ENCODE measurements around the gene ANOS1.
"Not testable (repeated sequence)": the region's sequence is repeated elsewhere in the genome, so short reads cannot be mapped to it uniquely, and the experiment has no call there.

ANOS1 gene

GRCh38 chrX:8731559-8732395, at the start of gene ANOS1:
TSS of gene ANOS1 (minus strand) at chrX:8732137. CDS start at chrX:8732036, 101 bp downstream.
- no peak for FAIRE-seq

GRCh38 chrX:8773117-8773516, 41.2 kb upstream of the ANOS1 start:
- FAIRE-seq = no peak

GRCh38 chrX:8760021-8760420, 28.1 kb upstream of the ANOS1 start:
- no peak for FAIRE-seq

GRCh38 chrX:8758706-8759105, 26.8 kb upstream of the ANOS1 start:
- FAIRE-seq = not testable (repeated sequence)

- not testable (repeated sequence) for FAIRE-seq
Observed at GRCh38 chrX:8757609-8758389, 25.9 kb upstream of the ANOS1 start.

GRCh38 chrX:8755813-8756212, 23.9 kb upstream of the ANOS1 start:
- no peak for FAIRE-seq

GRCh38 chrX:8755116-8755515, 23.2 kb upstream of the ANOS1 start:
- FAIRE-seq = no peak

GRCh38 chrX:8749697-8750096, 17.8 kb upstream of the ANOS1 start:
- no peak for FAIRE-seq

GRCh38 chrX:8748855-8749254, 16.9 kb upstream of the ANOS1 start:
- no peak for FAIRE-seq

GRCh38 chrX:8743126-8743732, 11.3 kb upstream of the ANOS1 start:
- no peak for FAIRE-seq

GRCh38 chrX:8741981-8742380, 10.0 kb upstream of the ANOS1 start:
- FAIRE-seq = no peak

- FAIRE-seq = peak; percentile 81
Observed at GRCh38 chrX:8738588-8739189, 6.8 kb upstream of the ANOS1 start.

- FAIRE-seq = no peak
Observed at GRCh38 chrX:8737883-8738282, 5.9 kb upstream of the ANOS1 start.

GRCh38 chrX:8730812-8731558, 952 bp downstream of the ANOS1 start:
- no peak for FAIRE-seq

GRCh38 chrX:8729811-8730210, 2.1 kb downstream of the ANOS1 start:
- FAIRE-seq = no peak

- FAIRE-seq = no peak
Observed at GRCh38 chrX:8728932-8729535, 2.9 kb downstream of the ANOS1 start.

- no peak for FAIRE-seq
Observed at GRCh38 chrX:8726031-8726652, 5.8 kb downstream of the ANOS1 start.

GRCh38 chrX:8724300-8724699, 7.6 kb downstream of the ANOS1 start:
- no peak for FAIRE-seq

- no peak for FAIRE-seq
Observed at GRCh38 chrX:8721536-8721935, 10.4 kb downstream of the ANOS1 start.

- no peak for FAIRE-seq
Observed at GRCh38 chrX:8720136-8720535, 11.8 kb downstream of the ANOS1 start.

- no peak for FAIRE-seq
Observed at GRCh38 chrX:8717354-8717753, 14.6 kb downstream of the ANOS1 start.

- FAIRE-seq = no peak
Observed at GRCh38 chrX:8714164-8714563, 17.8 kb downstream of the ANOS1 start.

All from TTC549 (cell line).